ENCODE measurements around the gene ACTN3.

- TF ChIP-seq YY1 (IDR thresholded peaks at IDR 0.05; ENCODE audit: insufficient read depth, insufficient read length) (no peak), ZNF274 (IDR thresholded peaks at IDR 0.05; ENCODE audit: low read depth, low read length) (no peak), SUZ12 (IDR thresholded peaks at IDR 0.05; ENCODE audit: extremely low read depth, insufficient read depth, insufficient read length) (no peak)
Observed at GRCh38 chr11:66557733-66558326, 11.1 kb downstream of the ACTN3 start.
